NCI-H1105 treated with DMSO at 0.1 percent for 48 hours (cell line): ENCODE data around the gene PDC.

Experiments used
- DNase-seq: peaks from one replicate; lab custom pipeline; 2025; lab: John Stamatoyannopoulos, UW

PDC gene

GRCh38 chr1:186461014-186461413, at the start of gene PDC:
Gene PDC, minus strand, starts transcription at chr1:186461114. Its CDS starts 11,655 bp downstream, at chr1:186449459.
- DNase-seq, result no peak

- no peak for DNase-seq
Measured at GRCh38 chr1:186503190-186503589, 42.3 kb upstream of the PDC start.

GRCh38 chr1:186502087-186502486, 41.2 kb upstream of the PDC start:
- DNase-seq, result no peak

GRCh38 chr1:186500804-186501203, 39.9 kb upstream of the PDC start:
- no peak for DNase-seq

DNA sequence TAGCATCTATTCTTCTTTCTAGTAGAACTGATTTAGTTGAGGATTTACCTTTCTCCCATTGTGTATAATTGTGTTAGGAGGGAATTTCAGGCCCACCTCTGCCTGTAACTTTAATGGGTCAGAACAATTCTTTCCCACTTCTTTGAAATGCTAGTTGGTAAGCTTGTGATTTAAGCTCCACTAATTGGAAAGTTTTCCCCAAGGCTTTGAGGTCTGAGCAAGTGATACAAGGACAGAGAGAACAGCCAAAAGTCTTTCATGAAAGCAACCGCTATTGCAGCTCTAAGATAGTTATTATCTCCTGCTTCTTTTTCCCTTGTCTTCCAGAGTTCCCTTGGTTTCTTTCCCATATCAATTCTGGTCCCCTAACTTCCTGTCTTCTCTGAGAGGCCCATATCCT, 38.7 kb upstream of the PDC start:
- DNase-seq, result no peak

GRCh38 chr1:186498695-186499389, 37.9 kb upstream of the PDC start:
- no peak for DNase-seq

GRCh38 chr1:186498071-186498470, 37.2 kb upstream of the PDC start:
- no peak for DNase-seq

- no peak for DNase-seq
Measured at GRCh38 chr1:186497651-186498050, 36.7 kb upstream of the PDC start.

GRCh38 chr1:186496171-186496851, 35.4 kb upstream of the PDC start:
- DNase-seq, result no peak

- no peak for DNase-seq
Measured at GRCh38 chr1:186494832-186495271, 33.9 kb upstream of the PDC start.

DNA sequence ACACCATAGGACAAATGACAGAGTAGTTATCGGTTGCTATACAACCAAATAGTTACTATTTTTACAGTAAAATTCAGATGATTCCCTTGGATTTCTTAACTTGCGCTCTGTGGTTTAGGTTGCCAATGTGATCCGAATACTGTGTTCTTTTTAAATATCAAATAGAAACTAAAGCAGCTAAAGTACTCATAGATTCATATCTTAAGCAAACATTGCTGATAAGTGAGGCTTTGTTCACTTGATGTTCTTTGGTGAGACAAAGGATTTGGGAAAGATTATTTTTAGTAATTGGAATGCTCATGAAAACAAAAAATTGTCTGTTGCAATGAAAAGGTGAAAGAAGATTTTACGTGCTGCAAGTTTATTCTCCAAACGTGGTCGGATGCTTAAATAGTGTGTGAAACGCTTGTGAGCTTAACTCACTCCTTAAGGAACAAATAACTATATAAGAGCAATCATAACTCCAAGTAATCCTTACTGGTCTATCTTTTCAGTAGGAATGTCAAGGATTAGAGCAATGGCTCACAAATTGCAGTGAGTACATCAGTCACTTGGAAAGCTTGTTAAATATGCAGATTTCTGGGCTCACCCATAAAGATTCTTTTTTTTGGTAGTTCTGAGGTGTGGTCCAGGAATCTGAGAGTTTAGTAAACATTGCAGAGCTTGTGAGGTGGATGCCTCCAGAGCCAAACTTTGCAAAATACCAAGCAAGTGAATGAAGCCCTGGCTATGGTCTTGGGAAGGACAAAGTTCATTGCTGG, 31.8 kb upstream of the PDC start:
- DNase-seq, result no peak

GRCh38 chr1:186491336-186491735, 30.4 kb upstream of the PDC start:
- DNase-seq, result no peak

GRCh38 chr1:186487163-186487562, 26.2 kb upstream of the PDC start:
- DNase-seq, result no peak

GRCh38 chr1:186486061-186486460, 25.1 kb upstream of the PDC start:
- no peak for DNase-seq

- no peak for DNase-seq
Measured at GRCh38 chr1:186483561-186483960, 22.6 kb upstream of the PDC start.

DNA sequence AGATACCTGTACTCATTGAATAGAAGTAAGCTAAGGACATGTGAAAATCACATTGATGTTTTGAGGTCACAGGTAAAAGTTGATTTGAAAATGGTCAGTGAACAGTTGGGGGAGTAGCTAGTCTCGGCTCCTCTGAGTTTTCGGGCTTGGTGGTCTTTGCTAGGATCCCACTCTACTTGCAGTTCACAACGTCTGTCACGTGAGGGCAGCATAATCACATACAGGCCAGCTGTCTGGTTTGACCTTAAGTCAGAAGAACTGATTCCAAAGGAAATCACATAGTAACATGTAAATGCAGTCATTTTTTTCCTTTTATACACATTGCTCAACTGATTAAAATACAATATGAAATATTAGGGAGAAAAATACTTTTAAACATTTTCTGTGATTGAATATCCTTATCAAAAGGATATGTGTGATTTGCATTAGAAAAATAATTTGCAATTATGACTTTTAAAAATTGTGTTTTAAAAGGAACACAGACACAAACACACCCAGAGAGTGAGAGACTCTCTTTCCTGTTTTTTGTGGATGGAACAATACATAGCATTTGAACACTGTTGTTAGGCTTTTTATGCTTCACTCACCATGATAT, 21.8 kb upstream of the PDC start:
- peak; percentile 59 for DNase-seq

GRCh38 chr1:186481303-186481888, 20.5 kb upstream of the PDC start:
- no peak for DNase-seq

GRCh38 chr1:186479162-186479561, 18.2 kb upstream of the PDC start:
- peak; percentile 47 for DNase-seq

DNA sequence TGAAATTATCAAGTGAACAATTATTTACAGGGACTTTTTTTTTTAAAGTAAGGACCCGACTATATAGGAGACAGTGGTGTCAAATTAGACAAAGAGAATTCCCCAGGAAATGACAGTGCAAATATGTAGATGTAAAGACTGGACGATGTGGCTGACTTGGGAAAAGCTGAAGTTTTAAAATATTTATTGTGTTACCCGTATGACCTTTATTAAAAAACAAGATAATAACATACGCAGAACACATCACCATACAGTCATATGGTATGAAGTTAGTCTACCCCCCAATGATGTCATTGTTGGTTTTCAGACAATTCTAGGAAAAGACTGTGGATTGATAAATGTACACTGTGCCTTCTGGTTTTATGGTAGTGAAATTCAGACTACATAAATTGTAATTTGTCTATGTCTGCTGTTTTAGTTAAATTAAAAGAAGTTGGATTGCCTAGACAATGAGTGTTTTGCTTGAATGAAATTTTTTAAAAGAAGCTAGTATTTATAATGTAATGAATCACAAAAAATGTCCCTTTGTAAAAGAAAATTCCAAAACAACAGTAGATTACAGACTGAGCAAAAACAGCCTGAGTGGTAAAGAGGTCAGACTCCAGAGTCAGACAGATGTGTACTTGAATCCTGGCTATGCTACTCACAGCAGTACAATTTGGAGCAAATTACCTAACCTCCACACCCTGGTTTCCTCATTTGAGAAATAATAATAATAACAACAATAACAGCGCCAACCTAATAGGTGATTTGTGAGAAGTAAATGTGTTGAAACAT, 15.5 kb upstream of the PDC start:
- DNase-seq, result no peak

DNA sequence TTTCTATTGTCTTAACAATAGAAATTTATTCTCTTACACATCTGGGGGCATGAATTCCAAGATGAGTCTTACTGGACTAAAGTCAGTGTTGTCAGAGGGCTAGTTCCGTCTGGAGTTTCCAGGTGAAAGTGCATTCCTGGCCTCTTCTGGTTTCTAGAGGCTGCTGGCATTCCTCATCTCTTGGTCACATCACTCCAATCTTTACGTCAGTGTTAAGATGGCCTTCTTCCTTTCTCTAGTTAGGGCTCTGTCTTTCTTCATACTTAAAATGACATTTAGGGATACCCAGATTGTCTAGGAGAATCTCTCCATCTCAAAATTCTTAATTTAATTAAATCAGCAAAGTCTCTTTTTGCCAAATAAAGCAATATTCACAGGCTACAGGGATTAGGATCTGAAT, 13.3 kb upstream of the PDC start:
- DNase-seq, result no peak

- DNase-seq, result no peak
Measured at GRCh38 chr1:186473047-186473446, 12.1 kb upstream of the PDC start.
